HepG2 (cell line): Measurements from ENCODE around the gene GRB7. TPM values are rescaled to one million over a fixed set of nuclear protein-coding genes. Genes with fewer than 3 reads are reported as not detected.

Experiments used
- BRCA1 ChIP-seq: sonication (generic); formaldehyde crosslinking; IDR thresholded peaks from 2 replicates; pipeline ENCODE4 v1.4.0; 2020; ENCODE audit warnings: missing genetic modification reagents
- CREM ChIP-seq, 2 experiments: sonication (generic) in 1 of 2; formaldehyde crosslinking in 1 of 2; IDR thresholded peaks; 2 replicates each; pipeline versions ENCODE4 v1.4.0 to v1.6.1; 2016 to 2020; ENCODE audit warnings: antibody characterized with exemption in 1 of 2, mild to moderate bottlenecking in 1 of 2, missing genetic modification reagents in 1 of 2
- E2F1 ChIP-seq: sonication (generic); formaldehyde crosslinking; IDR thresholded peaks from 2 replicates; pipeline ENCODE4 v1.5.0; 2020; ENCODE audit warnings: missing genetic modification reagents
- GABPA ChIP-seq, 2 experiments: IDR thresholded peaks; 2 replicates each; pipeline ENCODE4 v1.6.1; 2011 to 2016; ENCODE audit warnings: low read depth in 2 of 2, low read length in 1 of 2, missing biosample characterization in 1 of 2, missing genetic modification characterization in 1 of 2
- HNRNPK ChIP-seq: fragments of 200-400 bp; formaldehyde crosslinking; IDR thresholded peaks from 2 replicates; pipeline ENCODE4 v1.6.1; 2018; ENCODE audit warnings: low read length, low read depth, moderate library complexity, mild to moderate bottlenecking; ENCODE audit not compliant: poor library complexity, severe bottlenecking
- MED13 ChIP-seq: sonication (generic); formaldehyde crosslinking; IDR thresholded peaks from 2 replicates; pipeline ENCODE4 v1.5.0; 2020; ENCODE audit warnings: missing genetic modification reagents
- MYC ChIP-seq: sonication (generic); formaldehyde crosslinking; IDR thresholded peaks from 2 replicates; pipeline ENCODE4 v1.9.0; 2021; ENCODE audit warnings: missing genetic modification reagents, borderline replicate concordance
- NCOA5 ChIP-seq: sonication (generic); formaldehyde crosslinking; IDR thresholded peaks from 2 replicates; pipeline ENCODE4 v1.4.0; 2020; ENCODE audit warnings: missing genetic modification reagents
- PLSCR1 ChIP-seq: sonication (generic); formaldehyde crosslinking; IDR thresholded peaks from 2 replicates; pipeline ENCODE4 v1.5.0; 2020; ENCODE audit warnings: missing genetic modification reagents, mild to moderate bottlenecking, borderline replicate concordance
- TFDP2 ChIP-seq: sonication (generic); formaldehyde crosslinking; IDR thresholded peaks from 2 replicates; pipeline ENCODE4 v1.4.0; 2020; ENCODE audit warnings: missing genetic modification reagents
- THAP9 ChIP-seq: sonication (generic); formaldehyde crosslinking; IDR thresholded peaks from 2 replicates; pipeline ENCODE4; 2020; ENCODE audit warnings: missing genetic modification reagents, mild to moderate bottlenecking, borderline replicate concordance
- ZBTB14 ChIP-seq: sonication (generic); formaldehyde crosslinking; IDR thresholded peaks from 2 replicates; pipeline ENCODE4 v1.4.0; 2020; ENCODE audit warnings: missing genetic modification reagents
- ZBTB37 ChIP-seq: sonication (generic); formaldehyde crosslinking; IDR thresholded peaks from 2 replicates; pipeline ENCODE4 v1.4.0; 2020; ENCODE audit warnings: mild to moderate bottlenecking, missing genetic modification reagents
- ZFP36 ChIP-seq: fragments of 150-350 bp; IDR thresholded peaks from 2 replicates; pipeline ENCODE4 v1.6.1; 2018; ENCODE audit warnings: borderline replicate concordance, low read length, low read depth; ENCODE audit not compliant: partially characterized antibody
- ZFY ChIP-seq: sonication (generic); formaldehyde crosslinking; IDR thresholded peaks from 2 replicates; pipeline ENCODE4 v1.4.0; 2020; ENCODE audit warnings: missing genetic modification reagents
- ZNF547 ChIP-seq: sonication (generic); formaldehyde crosslinking; IDR thresholded peaks from 2 replicates; pipeline ENCODE4 v1.5.1; 2020; ENCODE audit warnings: mild to moderate bottlenecking, missing genetic modification reagents
- ZNF703 ChIP-seq: sonication (generic); formaldehyde crosslinking; IDR thresholded peaks from 2 replicates; pipeline ENCODE4 v1.5.1; 2020; ENCODE audit warnings: missing genetic modification reagents, mild to moderate bottlenecking, moderate library complexity, borderline replicate concordance
- ZNF790 ChIP-seq: sonication (generic); formaldehyde crosslinking; IDR thresholded peaks from 2 replicates; pipeline ENCODE4 v1.8.0; 2022; ENCODE audit warnings: missing genetic modification reagents, mild to moderate bottlenecking, borderline replicate concordance
- ZNF839 ChIP-seq: sonication (generic); formaldehyde crosslinking; IDR thresholded peaks from 2 replicates; pipeline ENCODE4 v1.4.0; 2020; ENCODE audit warnings: missing genetic modification reagents, mild to moderate bottlenecking, borderline replicate concordance
- polyA plus RNA-seq, 8 experiments: library from polyadenylated mRNA; depleted of rRNA in 3 of 8; stranded (reverse) in 7 of 8; unstranded in 1 of 8; fragments of >200 nt; fragmentation: Illumina TruSeq in 4 of 8; extraction: Trizol in 4 of 8; gene quantifications; 2 replicates each; pipeline versions ENCODE4 v1.2.1 to v1.2.3, GENCODE V29; 2011 to 2016; ENCODE audit warnings: low read depth in 4 of 8, missing spikeins in 1 of 8, mixed read lengths in 1 of 8; ENCODE audit not compliant: insufficient read depth in 1 of 8
- total RNA-seq, 5 experiments: library from RNA; depleted of rRNA; stranded (reverse); fragments of >200 nt; fragmentation: Illumina TruSeq; extraction: Trizol; gene quantifications; 2 replicates each; pipeline ENCODE4 v1.2.3, GENCODE V29; 2016; ENCODE audit warnings: low read depth in 1 of 5

Gene GRB7
- total and polyA plus RNA-seq, 2 of the 13 experiments (the other 11 are each of a cell fraction or from before 2014, with no cell fraction given): 60.2 to 77.7 TPM

GRCh38 chr17:39736319-39737165, 1.2 kb upstream of the GRB7 start (continued):
- no peak for TF ChIP-seq ZBTB37 (CRISPR knock-in tag)
- TF ChIP-seq ZFP36: no peak
- no peak for TF ChIP-seq MED13
- TF ChIP-seq ZBTB14: no peak
- TF ChIP-seq ZNF839 (CRISPR knock-in tag): no peak
- no peak for TF ChIP-seq NCOA5 (CRISPR knock-in tag)
- peak; percentile 77; the same call in 1 of the 2 replicates for TF ChIP-seq ZNF547
- TF ChIP-seq CREM (IDR thresholded peaks at IDR 0.05): peak; percentile 80; the same call in 1 of the 2 replicates
- TF ChIP-seq CREM (CRISPR knock-in tag; IDR thresholded peaks at IDR 0.05): no peak
- TF ChIP-seq PLSCR1 (CRISPR knock-in tag): no peak
- no peak for TF ChIP-seq THAP9
- no peak for TF ChIP-seq MYC
- no peak for TF ChIP-seq BRCA1 (CRISPR knock-in tag)
- TF ChIP-seq ZNF790: no peak
- no peak for TF ChIP-seq ZFY (CRISPR knock-in tag)
- TF ChIP-seq GABPA (IDR thresholded peaks at IDR 0.05; ENCODE audit: low read depth, low read length): no peak
- TF ChIP-seq GABPA (CRISPR knock-in tag; IDR thresholded peaks at IDR 0.05; ENCODE audit: low read depth): peak; percentile 29; the same call in 1 of the 2 replicates
- TF ChIP-seq TFDP2 (CRISPR knock-in tag): no peak
- no peak for TF ChIP-seq ZNF703 (CRISPR knock-in tag)
- TF ChIP-seq HNRNPK: no peak
- TF ChIP-seq E2F1 (CRISPR knock-in tag): no peak
